ENCODE data around the gene RFX4.

Gene RFX4

GRCh38 chr12:106594447-106594846 lies 11.6 kb downstream of the RFX4 start:
- TF ChIP-seq CTCF (IDR thresholded peaks at IDR 0.05; ENCODE audit: borderline replicate concordance, insufficient read depth, low read depth, low read length), result no peak
- H3K4me3 ChIP-seq (ENCODE audit: low read depth, low read length), result no peak overlapping the region

GRCh38 chr12:106595268-106595667 lies 12.5 kb downstream of the RFX4 start:
- no peak overlapping the region for H3K4me3 ChIP-seq (ENCODE audit: low read depth, low read length)
- no peak for TF ChIP-seq CTCF (IDR thresholded peaks at IDR 0.05; ENCODE audit: borderline replicate concordance, insufficient read depth, low read depth, low read length)

- no peak for TF ChIP-seq CTCF (IDR thresholded peaks at IDR 0.05; ENCODE audit: borderline replicate concordance, insufficient read depth, low read depth, low read length)
- no peak overlapping the region for H3K4me3 ChIP-seq (ENCODE audit: low read depth, low read length)
Measured at GRCh38 chr12:106598003-106598402, 15.2 kb downstream of the RFX4 start.

GRCh38 chr12:106599302-106599701 lies 16.5 kb downstream of the RFX4 start:
- TF ChIP-seq CTCF (IDR thresholded peaks at IDR 0.05; ENCODE audit: borderline replicate concordance, insufficient read depth, low read depth, low read length), result no peak

GRCh38 chr12:106600503-106600902 lies 17.7 kb downstream of the RFX4 start:
- no peak overlapping the region for H3K4me3 ChIP-seq (ENCODE audit: low read depth, low read length)
- TF ChIP-seq CTCF (IDR thresholded peaks at IDR 0.05; ENCODE audit: borderline replicate concordance, insufficient read depth, low read depth, low read length), result no peak

More at GRCh38 chr12:106599302-106599701, 16.5 kb downstream of the RFX4 start:
- H3K4me3 ChIP-seq (ENCODE audit: low read depth, low read length), result no peak overlapping the region

- no peak overlapping the region for H3K4me3 ChIP-seq (ENCODE audit: low read depth, low read length)
- no peak for TF ChIP-seq CTCF (IDR thresholded peaks at IDR 0.05; ENCODE audit: borderline replicate concordance, insufficient read depth, low read depth, low read length)
Measured at GRCh38 chr12:106601031-106601430, 18.2 kb downstream of the RFX4 start.

GRCh38 chr12:106601496-106601895 lies 18.7 kb downstream of the RFX4 start:
- TF ChIP-seq CTCF (IDR thresholded peaks at IDR 0.05; ENCODE audit: borderline replicate concordance, insufficient read depth, low read depth, low read length), result no peak

More at GRCh38 chr12:106601496-106601895, 18.7 kb downstream of the RFX4 start:
- H3K4me3 ChIP-seq (ENCODE audit: low read depth, low read length), result no peak overlapping the region

Data from GM12875 (cell line).